Kidney (tissue), 14 donors: ENCODE data around the gene PSMC3. TPM values are rescaled to one million over a fixed set of nuclear protein-coding genes. Genes with fewer than 3 reads are reported as not detected.

Experiments
- DNase-seq, 5 donors: peaks; one replicate each; pipeline ENCODE4 v3.0.0-alpha.2; 2013 to 2020
- FAIRE-seq: peaks from 2 replicates; lab custom pipeline; 2012; peaks lifted over from hg19 to GRCh38; lab: Jason Lieb, UNC
- H3K27ac ChIP-seq, 2 donors: one replicate each; pipeline ENCODE4 v1.7.0; 2013; ENCODE audit warnings: low read depth in 2 of 2, low read length in 2 of 2, inconsistent platforms in 1 of 2
- H3K27me3 ChIP-seq: one replicate; pipeline ENCODE4 v1.7.1; 2013; ENCODE audit warnings: low read length, inconsistent platforms; ENCODE audit not compliant: control insufficient read depth, insufficient read depth
- H3K36me3 ChIP-seq, 3 donors: one replicate each; pipeline versions ENCODE4 v1.7.0 to v1.7.1; 2013; ENCODE audit warnings: low read length in 3 of 3, control low read depth in 1 of 3, inconsistent platforms in 1 of 3; ENCODE audit not compliant: insufficient read depth in 3 of 3, control insufficient read depth in 2 of 3
- H3K4me1 ChIP-seq, 3 donors: one replicate each; pipeline versions ENCODE4 v1.7.0 to v1.7.1; 2013; ENCODE audit warnings: low read length in 3 of 3, inconsistent platforms in 1 of 3, low read depth in 1 of 3; ENCODE audit not compliant: control insufficient read depth in 2 of 3, insufficient read depth in 2 of 3
- H3K4me3 ChIP-seq, 3 donors: one replicate each; pipeline versions ENCODE4 v1.7.0 to v1.8.1; 2013; ENCODE audit warnings: low read length in 3 of 3, control low read depth in 1 of 3, inconsistent platforms in 1 of 3
- H3K9ac ChIP-seq, 3 donors: one replicate each; pipeline versions ENCODE4 v1.7.0 to v1.7.1; 2013; ENCODE audit warnings: low read length in 3 of 3, control low read depth in 1 of 3, inconsistent platforms in 1 of 3
- H3K9me3 ChIP-seq, 3 donors: one replicate each; pipeline versions ENCODE4 v1.7.0 to v1.7.1; 2013; ENCODE audit warnings: low read length in 3 of 3, control low read depth in 1 of 3, inconsistent platforms in 1 of 3; ENCODE audit not compliant: control insufficient read depth in 2 of 3, insufficient read depth in 1 of 3
- CTCF ChIP-seq: IDR thresholded peaks from 3 replicates; pipeline ENCODE4 v1.5.1; 2012; ENCODE audit warnings: mild to moderate bottlenecking, moderate library complexity, borderline replicate concordance; ENCODE audit not compliant: insufficient read depth; ENCODE audit errors: extremely low read depth
- intact Hi-C: fragments of 100-400 bp; cut with DNase I; formaldehyde crosslinking; loops from one replicate; pipeline ENCODE4 v1.11.1; 2022
- polyA plus RNA-seq: library from polyadenylated mRNA; stranded (reverse); fragments of 350-450 nt; fragmentation: Illumina TruSeq; extraction: RNeasy Lipid Tissue Mini Kit (QIAGEN cat#74804); gene quantifications from one replicate; pipeline ENCODE4 v1.2.3, GENCODE V29; 2014; ENCODE audit warnings: low read depth, low replicate concordance; ENCODE audit not compliant: insufficient read depth
- total RNA-seq: library from RNA; stranded (reverse); fragmentation: NEBNext Ultra II Directional; extraction: Animal tissue kit (Norgen Biotek cat#: 25700); gene quantifications from one replicate; pipeline ENCODE4 v1.2.1, GENCODE V29; 2021
- donor health status: control.
- donor health status: control.
- donor health status: control.
- donor health status: control.
- donor health status: control.
- donor health status: DM: yes; HTN: yes; CAD: no.
- donor health status: Normal renal cell carcinoma (clear cell type).

Gene PSMC3
- total and polyA plus RNA-seq, 2 donors from 2014 or later: 103 to 171 TPM

GRCh38 chr11:47413351-47413750 is 12.9 kb downstream of the PSMC3 start:
- intact Hi-C loops: no loop called here
- no peak for FAIRE-seq
- H3K9me3 ChIP-seq: no peaks in the 10 kb centered on the region
- DNase-seq: peak in 1 of 5 donors; percentile 65
- H3K27ac ChIP-seq: no peak overlapping the region
- no peak overlapping the region for H3K9ac ChIP-seq
- H3K36me3 ChIP-seq: peaks cover 0 to 10% (median 3%) of the 10 kb centered on the region in 3 donors
- peaks cover 0 to 17% (median 8%) of the 10 kb centered on the region in 3 donors for H3K4me1 ChIP-seq
- H3K27me3 ChIP-seq: no peaks in the 10 kb centered on the region
- no peak overlapping the region for H3K4me3 ChIP-seq
- TF ChIP-seq CTCF: no peak

GRCh38 chr11:47411884-47412746 is 14.1 kb downstream of the PSMC3 start:
- FAIRE-seq: no peak
- no peaks in the 10 kb centered on the region for H3K9me3 ChIP-seq
- peaks cover 0 to 10% (median 0%) of the 10 kb centered on the region in 3 donors for H3K36me3 ChIP-seq
- H3K4me1 ChIP-seq: peaks cover 5 to 24% (median 15%) of the 10 kb centered on the region in 3 donors
- no peaks in the 10 kb centered on the region for H3K27me3 ChIP-seq
- intact Hi-C loops: no loop called here
- DNase-seq: peak in 3 of 5 donors; percentile 50 to 77 (median 63)
- peak; percentile 62 for TF ChIP-seq CTCF
- H3K4me3 ChIP-seq: no peak overlapping the region
- H3K9ac ChIP-seq: no peak overlapping the region
- no peak overlapping the region for H3K27ac ChIP-seq

- Histone ChIP-seq H3K9ac (no peak overlapping the region), H3K9me3 (no peaks in the 10 kb centered on the region), H3K27ac (peak overlapping the region in 1 of 2 donors; percentile 11), H3K36me3 (peaks cover 0 to 10% (median 0%) of the 10 kb centered on the region in 3 donors), H3K4me1 (peaks cover 5 to 22% (median 15%) of the 10 kb centered on the region in 3 donors), H3K4me3 (peak overlapping the region in 1 of 3 donors; percentile 94), H3K27me3 (no peaks in the 10 kb centered on the region)
- TF ChIP-seq CTCF: no peak
- FAIRE-seq (no peak), DNase-seq (peak in 2 of 5 donors; percentile 53 to 67)
- intact Hi-C loops: no loop called here
Measured at GRCh38 chr11:47410370-47411264, 15.6 kb downstream of the PSMC3 start.
